GM19035 (cell line): ENCODE measurements around the gene MESP1.

ENCODE experiments used
- ATAC-seq: cut with Tn5 transposase; IDR thresholded peaks from one replicate; pipeline ENCODE4 v1.9.1; 2021; ENCODE audit not compliant: unreplicated experiment

The MESP1 gene

DNA sequence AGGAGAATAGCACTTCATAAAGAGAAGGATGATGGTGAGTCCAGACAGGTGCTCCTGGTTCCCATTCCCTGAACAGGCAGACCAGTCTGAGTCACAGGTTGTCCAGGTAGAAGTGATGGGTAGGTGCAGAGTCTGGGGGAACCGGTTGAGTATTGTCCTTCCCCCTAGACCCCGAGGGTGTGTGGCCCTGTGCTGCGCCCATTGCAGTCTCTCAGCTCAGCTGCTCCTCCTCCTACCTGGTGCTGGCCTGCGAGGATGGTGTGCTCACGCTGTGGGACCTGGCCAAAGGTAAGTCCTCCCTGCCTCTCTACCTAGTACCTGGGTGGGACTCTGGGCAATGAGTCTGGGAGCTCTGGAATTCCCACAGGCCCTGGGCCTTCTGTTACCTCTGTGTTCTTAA is 19.8 kb downstream of the MESP1 start:
- ATAC-seq, result no peak

- no peak for ATAC-seq
Observed at GRCh38 chr15:89728254-89728653, 22.8 kb downstream of the MESP1 start.

- ATAC-seq, result no peak
Observed at GRCh38 chr15:89725064-89725463, 26.0 kb downstream of the MESP1 start.

DNA sequence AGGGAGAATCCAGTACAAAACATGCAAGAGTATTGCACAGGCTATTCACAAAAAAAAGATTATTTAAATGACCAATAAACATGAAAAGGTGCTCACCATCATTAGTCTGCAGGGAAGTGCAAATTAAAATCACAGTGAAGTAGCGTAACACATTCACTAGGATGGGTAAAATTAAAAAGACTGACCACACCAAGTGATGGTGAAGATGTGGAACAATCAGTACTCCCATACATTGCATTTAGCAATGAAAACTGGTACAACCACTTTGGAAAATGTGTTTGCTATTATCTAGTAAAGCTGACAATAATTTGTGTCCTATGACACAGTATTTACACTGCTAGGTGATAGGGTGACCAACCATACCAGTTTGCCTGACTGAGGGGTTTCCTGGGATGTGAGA is 26.4 kb downstream of the MESP1 start:
- no peak for ATAC-seq

DNA sequence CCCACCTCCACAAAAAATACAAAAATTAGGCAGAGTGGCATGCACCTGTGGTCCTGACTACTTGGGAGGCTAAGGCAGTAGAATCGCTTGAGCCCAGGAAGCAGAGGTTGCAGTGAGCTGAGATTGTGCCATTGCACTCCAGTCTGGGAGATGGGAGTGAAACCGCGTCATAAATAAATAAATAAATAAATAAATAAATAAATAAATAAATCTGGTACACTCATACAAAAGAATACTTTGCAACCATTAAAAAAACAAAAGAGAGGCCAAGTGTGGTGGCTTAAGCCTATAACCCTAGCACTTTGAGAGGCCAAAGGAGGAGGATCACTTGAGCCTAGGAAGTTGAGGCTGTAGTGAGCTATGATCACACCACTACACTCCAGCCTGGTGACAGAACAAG is 28.0 kb downstream of the MESP1 start:
- no peak for ATAC-seq

GRCh38 chr15:89714775-89715174 is 36.3 kb downstream of the MESP1 start:
- ATAC-seq, result no peak

DNA sequence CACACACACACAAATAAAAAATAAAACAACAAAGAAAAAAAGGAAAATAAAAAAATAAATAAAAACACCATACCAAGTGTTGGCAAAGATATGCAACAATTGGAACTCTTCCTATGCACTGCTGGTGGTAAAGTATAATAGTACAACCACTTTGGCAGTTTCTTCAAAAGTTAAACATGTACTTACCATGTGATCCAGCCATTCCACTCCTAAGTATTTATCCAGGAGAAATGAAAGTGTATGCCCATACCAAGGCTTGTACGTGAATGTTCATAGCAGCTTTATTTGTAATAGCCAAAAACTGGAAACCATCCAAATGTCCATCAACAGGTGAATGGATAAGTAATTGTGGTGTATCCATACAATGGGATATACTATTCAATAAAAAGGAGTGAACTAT is 43.5 kb downstream of the MESP1 start:
- no peak for ATAC-seq

DNA sequence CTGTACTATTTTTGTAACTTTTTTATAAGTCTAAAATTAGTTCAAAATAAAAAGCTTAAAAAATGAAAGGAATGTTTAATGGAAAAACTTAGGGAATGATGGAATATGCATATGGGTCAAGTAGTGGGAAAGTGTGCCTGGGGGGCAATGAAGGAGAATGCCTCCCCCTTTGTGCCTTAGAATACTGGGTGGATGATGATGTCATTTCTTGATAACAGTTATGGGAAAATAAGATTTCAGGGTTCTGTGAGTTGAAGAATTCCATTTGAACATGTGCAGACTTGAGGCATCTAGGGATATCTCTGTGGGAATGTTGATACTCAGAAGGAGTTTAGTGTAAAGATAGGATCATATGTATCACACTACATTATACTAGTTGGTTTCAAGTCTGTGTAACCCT is 46.6 kb downstream of the MESP1 start:
- ATAC-seq, result no peak
